HepG2 (cell line): ENCODE measurements around the gene PPDPF. TPM values are rescaled to one million over a fixed set of nuclear protein-coding genes. Genes with fewer than 3 reads are reported as not detected.

Experiments
- CTCF ChIP-seq: sonication (generic); formaldehyde crosslinking; IDR thresholded peaks from 2 replicates; pipeline ENCODE4 v1.5.0; 2020; ENCODE audit warnings: mild to moderate bottlenecking, missing genetic modification reagents, moderate library complexity
- GATAD1 ChIP-seq: IDR thresholded peaks from 2 replicates; pipeline ENCODE4 v1.6.1; 2016; ENCODE audit warnings: missing genetic modification reagents, missing compliant biosample characterization
- HDAC6 ChIP-seq: fragments of 200-600 bp; sonication (generic); IDR thresholded peaks from 2 replicates; pipeline ENCODE4 v1.7.0; 2017; ENCODE audit warnings: mild to moderate bottlenecking, antibody characterized with exemption, low read length, low read depth
- HOXA7 ChIP-seq: sonication (generic); formaldehyde crosslinking; IDR thresholded peaks from 2 replicates; pipeline ENCODE4 v1.8.1; 2022; ENCODE audit warnings: mild to moderate bottlenecking, missing genetic modification reagents, moderate library complexity
- KLF13 ChIP-seq: sonication (generic); formaldehyde crosslinking; IDR thresholded peaks from 2 replicates; pipeline ENCODE4 v1.4.0; 2020; ENCODE audit warnings: mild to moderate bottlenecking, missing genetic modification reagents
- MXD4 ChIP-seq: IDR thresholded peaks from 2 replicates; pipeline ENCODE4 v1.6.1; 2016; ENCODE audit warnings: mild to moderate bottlenecking, missing biosample characterization, missing genetic modification reagents
- REPIN1 ChIP-seq: sonication (generic); formaldehyde crosslinking; IDR thresholded peaks from 2 replicates; pipeline ENCODE4 v1.8.0; 2022; ENCODE audit warnings: missing genetic modification reagents, low read depth, mild to moderate bottlenecking, borderline replicate concordance
- U2AF1 ChIP-seq: fragments of 200-400 bp; formaldehyde crosslinking; optimal IDR thresholded peaks from 2 replicates; pipeline ENCODE3; 2017; ENCODE audit warnings: mild to moderate bottlenecking, low read depth, low read length
- ZNF230 ChIP-seq: sonication (generic); formaldehyde crosslinking; IDR thresholded peaks from 2 replicates; pipeline ENCODE4 v1.4.0; 2020; ENCODE audit warnings: mild to moderate bottlenecking, missing genetic modification reagents
- ZNF367 ChIP-seq: sonication (generic); formaldehyde crosslinking; IDR thresholded peaks from 2 replicates; pipeline ENCODE4 v1.4.0; 2020; ENCODE audit warnings: missing genetic modification reagents, borderline replicate concordance
- polyA plus RNA-seq, 8 experiments: library from polyadenylated mRNA; depleted of rRNA in 3 of 8; stranded (reverse) in 7 of 8; unstranded in 1 of 8; fragments of >200 nt; fragmentation: Illumina TruSeq in 4 of 8; extraction: Trizol in 4 of 8; gene quantifications; 2 replicates each; pipeline versions ENCODE4 v1.2.1 to v1.2.3, GENCODE V29; 2011 to 2016; ENCODE audit warnings: low read depth in 4 of 8, missing spikeins in 1 of 8, mixed read lengths in 1 of 8; ENCODE audit not compliant: insufficient read depth in 1 of 8
- total RNA-seq, 5 experiments: library from RNA; depleted of rRNA; stranded (reverse); fragments of >200 nt; fragmentation: Illumina TruSeq; extraction: Trizol; gene quantifications; 2 replicates each; pipeline ENCODE4 v1.2.3, GENCODE V29; 2016; ENCODE audit warnings: low read depth in 1 of 5
- TF ChIP-seq, protein P1 (sequence below): IDR thresholded peaks from 2 replicates; pipeline ENCODE4 v1.6.1; 2016; ENCODE audit warnings: low read depth, missing genetic modification reagents, missing compliant biosample characterization
- TF ChIP-seq, protein P2 (sequence below): sonication (generic); formaldehyde crosslinking; IDR thresholded peaks from 2 replicates; pipeline ENCODE4 v1.5.1; 2020; ENCODE audit warnings: missing genetic modification reagents, mild to moderate bottlenecking, borderline replicate concordance
- TF ChIP-seq, protein P3 (sequence below): sonication (generic); formaldehyde crosslinking; IDR thresholded peaks from 2 replicates; pipeline ENCODE4 v1.5.0; 2020; ENCODE audit warnings: mild to moderate bottlenecking, missing genetic modification reagents
- TF ChIP-seq, protein P4 (sequence below): sonication (generic); formaldehyde crosslinking; IDR thresholded peaks from 2 replicates; pipeline ENCODE4 v1.4.0; 2020; ENCODE audit warnings: low read depth, missing genetic modification reagents

Gene PPDPF
- total and polyA plus RNA-seq, 2 of the 13 experiments (the other 11 are each of a cell fraction or from before 2014, with no cell fraction given): 1.8 to 7.0 TPM

GRCh38 chr20:63557481-63557891 is 36.9 kb downstream of the PPDPF start (continued):
- TF ChIP-seq, protein P1, sequence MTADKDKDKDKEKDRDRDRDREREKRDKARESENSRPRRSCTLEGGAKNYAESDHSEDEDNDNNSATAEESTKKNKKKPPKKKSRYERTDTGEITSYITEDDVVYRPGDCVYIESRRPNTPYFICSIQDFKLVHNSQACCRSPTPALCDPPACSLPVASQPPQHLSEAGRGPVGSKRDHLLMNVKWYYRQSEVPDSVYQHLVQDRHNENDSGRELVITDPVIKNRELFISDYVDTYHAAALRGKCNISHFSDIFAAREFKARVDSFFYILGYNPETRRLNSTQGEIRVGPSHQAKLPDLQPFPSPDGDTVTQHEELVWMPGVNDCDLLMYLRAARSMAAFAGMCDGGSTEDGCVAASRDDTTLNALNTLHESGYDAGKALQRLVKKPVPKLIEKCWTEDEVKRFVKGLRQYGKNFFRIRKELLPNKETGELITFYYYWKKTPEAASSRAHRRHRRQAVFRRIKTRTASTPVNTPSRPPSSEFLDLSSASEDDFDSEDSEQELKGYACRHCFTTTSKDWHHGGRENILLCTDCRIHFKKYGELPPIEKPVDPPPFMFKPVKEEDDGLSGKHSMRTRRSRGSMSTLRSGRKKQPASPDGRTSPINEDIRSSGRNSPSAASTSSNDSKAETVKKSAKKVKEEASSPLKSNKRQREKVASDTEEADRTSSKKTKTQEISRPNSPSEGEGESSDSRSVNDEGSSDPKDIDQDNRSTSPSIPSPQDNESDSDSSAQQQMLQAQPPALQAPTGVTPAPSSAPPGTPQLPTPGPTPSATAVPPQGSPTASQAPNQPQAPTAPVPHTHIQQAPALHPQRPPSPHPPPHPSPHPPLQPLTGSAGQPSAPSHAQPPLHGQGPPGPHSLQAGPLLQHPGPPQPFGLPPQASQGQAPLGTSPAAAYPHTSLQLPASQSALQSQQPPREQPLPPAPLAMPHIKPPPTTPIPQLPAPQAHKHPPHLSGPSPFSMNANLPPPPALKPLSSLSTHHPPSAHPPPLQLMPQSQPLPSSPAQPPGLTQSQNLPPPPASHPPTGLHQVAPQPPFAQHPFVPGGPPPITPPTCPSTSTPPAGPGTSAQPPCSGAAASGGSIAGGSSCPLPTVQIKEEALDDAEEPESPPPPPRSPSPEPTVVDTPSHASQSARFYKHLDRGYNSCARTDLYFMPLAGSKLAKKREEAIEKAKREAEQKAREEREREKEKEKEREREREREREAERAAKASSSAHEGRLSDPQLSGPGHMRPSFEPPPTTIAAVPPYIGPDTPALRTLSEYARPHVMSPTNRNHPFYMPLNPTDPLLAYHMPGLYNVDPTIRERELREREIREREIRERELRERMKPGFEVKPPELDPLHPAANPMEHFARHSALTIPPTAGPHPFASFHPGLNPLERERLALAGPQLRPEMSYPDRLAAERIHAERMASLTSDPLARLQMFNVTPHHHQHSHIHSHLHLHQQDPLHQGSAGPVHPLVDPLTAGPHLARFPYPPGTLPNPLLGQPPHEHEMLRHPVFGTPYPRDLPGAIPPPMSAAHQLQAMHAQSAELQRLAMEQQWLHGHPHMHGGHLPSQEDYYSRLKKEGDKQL (CRISPR knock-in tag): no peak
- no peak for TF ChIP-seq CTCF (CRISPR knock-in tag)
- TF ChIP-seq, protein P2, sequence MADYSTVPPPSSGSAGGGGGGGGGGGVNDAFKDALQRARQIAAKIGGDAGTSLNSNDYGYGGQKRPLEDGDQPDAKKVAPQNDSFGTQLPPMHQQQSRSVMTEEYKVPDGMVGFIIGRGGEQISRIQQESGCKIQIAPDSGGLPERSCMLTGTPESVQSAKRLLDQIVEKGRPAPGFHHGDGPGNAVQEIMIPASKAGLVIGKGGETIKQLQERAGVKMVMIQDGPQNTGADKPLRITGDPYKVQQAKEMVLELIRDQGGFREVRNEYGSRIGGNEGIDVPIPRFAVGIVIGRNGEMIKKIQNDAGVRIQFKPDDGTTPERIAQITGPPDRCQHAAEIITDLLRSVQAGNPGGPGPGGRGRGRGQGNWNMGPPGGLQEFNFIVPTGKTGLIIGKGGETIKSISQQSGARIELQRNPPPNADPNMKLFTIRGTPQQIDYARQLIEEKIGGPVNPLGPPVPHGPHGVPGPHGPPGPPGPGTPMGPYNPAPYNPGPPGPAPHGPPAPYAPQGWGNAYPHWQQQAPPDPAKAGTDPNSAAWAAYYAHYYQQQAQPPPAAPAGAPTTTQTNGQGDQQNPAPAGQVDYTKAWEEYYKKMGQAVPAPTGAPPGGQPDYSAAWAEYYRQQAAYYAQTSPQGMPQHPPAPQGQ (CRISPR knock-in tag): no peak
- TF ChIP-seq ZNF367 (CRISPR knock-in tag): no peak
- TF ChIP-seq REPIN1 (CRISPR knock-in tag): peak; percentile 29; the same call in 1 of the 2 replicates
- no peak for TF ChIP-seq MXD4 (CRISPR knock-in tag)
- no peak for TF ChIP-seq KLF13 (CRISPR knock-in tag)
- TF ChIP-seq, protein P3, sequence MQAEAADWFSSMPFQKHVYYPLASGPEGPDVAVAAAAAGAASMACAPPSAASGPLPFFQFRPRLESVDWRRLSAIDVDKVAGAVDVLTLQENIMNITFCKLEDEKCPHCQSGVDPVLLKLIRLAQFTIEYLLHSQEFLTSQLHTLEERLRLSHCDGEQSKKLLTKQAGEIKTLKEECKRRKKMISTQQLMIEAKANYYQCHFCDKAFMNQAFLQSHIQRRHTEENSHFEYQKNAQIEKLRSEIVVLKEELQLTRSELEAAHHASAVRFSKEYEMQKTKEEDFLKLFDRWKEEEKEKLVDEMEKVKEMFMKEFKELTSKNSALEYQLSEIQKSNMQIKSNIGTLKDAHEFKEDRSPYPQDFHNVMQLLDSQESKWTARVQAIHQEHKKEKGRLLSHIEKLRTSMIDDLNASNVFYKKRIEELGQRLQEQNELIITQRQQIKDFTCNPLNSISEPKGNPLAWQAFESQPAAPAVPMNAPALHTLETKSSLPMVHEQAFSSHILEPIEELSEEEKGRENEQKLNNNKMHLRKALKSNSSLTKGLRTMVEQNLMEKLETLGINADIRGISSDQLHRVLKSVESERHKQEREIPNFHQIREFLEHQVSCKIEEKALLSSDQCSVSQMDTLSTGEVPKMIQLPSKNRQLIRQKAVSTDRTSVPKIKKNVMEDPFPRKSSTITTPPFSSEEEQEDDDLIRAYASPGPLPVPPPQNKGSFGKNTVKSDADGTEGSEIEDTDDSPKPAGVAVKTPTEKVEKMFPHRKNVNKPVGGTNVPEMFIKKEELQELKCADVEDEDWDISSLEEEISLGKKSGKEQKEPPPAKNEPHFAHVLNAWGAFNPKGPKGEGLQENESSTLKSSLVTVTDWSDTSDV (CRISPR knock-in tag): no peak
- no peak for TF ChIP-seq GATAD1 (CRISPR knock-in tag)
- no peak for TF ChIP-seq HOXA7 (CRISPR knock-in tag)
- no peak for TF ChIP-seq ZNF230
- no peak for TF ChIP-seq HDAC6
- TF ChIP-seq U2AF1: no peak
- TF ChIP-seq, protein P4, sequence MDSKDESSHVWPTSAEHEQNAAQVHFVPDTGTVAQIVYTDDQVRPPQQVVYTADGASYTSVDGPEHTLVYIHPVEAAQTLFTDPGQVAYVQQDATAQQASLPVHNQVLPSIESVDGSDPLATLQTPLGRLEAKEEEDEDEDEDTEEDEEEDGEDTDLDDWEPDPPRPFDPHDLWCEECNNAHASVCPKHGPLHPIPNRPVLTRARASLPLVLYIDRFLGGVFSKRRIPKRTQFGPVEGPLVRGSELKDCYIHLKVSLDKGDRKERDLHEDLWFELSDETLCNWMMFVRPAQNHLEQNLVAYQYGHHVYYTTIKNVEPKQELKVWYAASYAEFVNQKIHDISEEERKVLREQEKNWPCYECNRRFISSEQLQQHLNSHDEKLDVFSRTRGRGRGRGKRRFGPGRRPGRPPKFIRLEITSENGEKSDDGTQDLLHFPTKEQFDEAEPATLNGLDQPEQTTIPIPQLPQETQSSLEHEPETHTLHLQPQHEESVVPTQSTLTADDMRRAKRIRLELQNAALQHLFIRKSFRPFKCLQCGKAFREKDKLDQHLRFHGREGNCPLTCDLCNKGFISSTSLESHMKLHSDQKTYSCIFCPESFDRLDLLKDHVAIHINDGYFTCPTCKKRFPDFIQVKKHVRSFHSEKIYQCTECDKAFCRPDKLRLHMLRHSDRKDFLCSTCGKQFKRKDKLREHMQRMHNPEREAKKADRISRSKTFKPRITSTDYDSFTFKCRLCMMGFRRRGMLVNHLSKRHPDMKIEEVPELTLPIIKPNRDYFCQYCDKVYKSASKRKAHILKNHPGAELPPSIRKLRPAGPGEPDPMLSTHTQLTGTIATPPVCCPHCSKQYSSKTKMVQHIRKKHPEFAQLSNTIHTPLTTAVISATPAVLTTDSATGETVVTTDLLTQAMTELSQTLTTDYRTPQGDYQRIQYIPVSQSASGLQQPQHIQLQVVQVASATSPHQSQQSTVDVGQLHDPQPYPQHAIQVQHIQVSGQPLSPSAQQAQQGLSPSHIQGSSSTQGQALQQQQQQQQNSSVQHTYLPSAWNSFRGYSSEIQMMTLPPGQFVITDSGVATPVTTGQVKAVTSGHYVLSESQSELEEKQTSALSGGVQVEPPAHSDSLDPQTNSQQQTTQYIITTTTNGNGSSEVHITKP (CRISPR knock-in tag): no peak
